Endothelial cell of umbilical vein (primary cell): ENCODE data around the gene MRPS12. TPM values are rescaled to one million over a fixed set of nuclear protein-coding genes. Genes with fewer than 3 reads are reported as not detected.

Experiments used
- BruUV-seq: library from RNA; stranded (reverse); fragments of 400-500 nt; replicated peaks from 2 replicates; lab custom pipeline; 2021; lab: Mats Ljungman, UMichigan
- CTCF ChIA-PET: fragments of 300-600, 350-600 bp; sonication (Branson Sonifier 250); formaldehyde crosslinking; loops from one replicate; lab custom pipeline; 2021; ENCODE audit warnings: antibody characterized with exemption, inconsistent platforms; lab: Charles Lee
- POLR2A ChIA-PET: fragments of 300-600, 350-600 bp; sonication (Branson Sonifier 250); formaldehyde crosslinking; loops from one replicate; lab custom pipeline; 2021; ENCODE audit warnings: antibody characterized with exemption, inconsistent platforms; lab: Charles Lee
- DNase-seq: peaks from one replicate; pipeline ENCODE4 v3.0.0-alpha.2; 2011; ENCODE audit warnings: low read depth, low spot score
- FAIRE-seq: peaks from 2 replicates; lab custom pipeline; 2011; peaks lifted over from hg19 to GRCh38; lab: Jason Lieb, UNC
- H2AFZ ChIP-seq: 2 replicates; pipeline ENCODE4 v1.6.0; 2012; ENCODE audit warnings: low read depth, low read length, control low read depth, inconsistent platforms
- H3K27ac ChIP-seq: 2 replicates; pipeline ENCODE4 v1.5.1; 2011; ENCODE audit warnings: low read depth, mild to moderate bottlenecking, control low read depth, low read length, moderate library complexity; ENCODE audit not compliant: insufficient read depth
- H3K27me3 ChIP-seq, 2 experiments: 2 replicates each; pipeline versions ENCODE4 v1.6.0 to v1.6.1; 2011; ENCODE audit warnings: low read length in 2 of 2, mixed read lengths in 1 of 2; ENCODE audit not compliant: control insufficient read depth in 2 of 2, insufficient read depth in 2 of 2
- H3K36me3 ChIP-seq, 2 experiments: 2 replicates in 1 of 2; 3 replicates in 1 of 2; pipeline ENCODE4 v1.5.1; 2011; ENCODE audit warnings: low read length in 2 of 2, mild to moderate bottlenecking in 1 of 2, moderate library complexity in 1 of 2; ENCODE audit not compliant: control insufficient read depth in 2 of 2, insufficient read depth in 2 of 2; ENCODE audit errors: extremely low read depth in 1 of 2
- H3K4me1 ChIP-seq: 3 replicates; pipeline ENCODE4 v1.5.1; 2011; ENCODE audit warnings: mild to moderate bottlenecking, low read length; ENCODE audit not compliant: control insufficient read depth, insufficient read depth; ENCODE audit errors: extremely low read depth
- H3K4me2 ChIP-seq: 2 replicates; pipeline ENCODE4 v1.6.1; 2011; ENCODE audit warnings: low read length, control low read depth, mixed read lengths; ENCODE audit not compliant: insufficient read depth
- H3K4me3 ChIP-seq, 3 experiments: fragments of 200-600 bp in 1 of 3; sonication (generic), shearing (Covaris generic) in 1 of 3; replicated peaks in 1 of 3; 2 replicates each; pipeline ENCODE4 v1.5.1; 2011 to 2016; ENCODE audit warnings: control low read depth in 3 of 3, low read length in 3 of 3, mild to moderate bottlenecking in 2 of 3, inconsistent platforms in 1 of 3, low read depth in 1 of 3, moderate library complexity in 1 of 3; ENCODE audit not compliant: insufficient read depth in 1 of 3
- H3K79me2 ChIP-seq: 2 replicates; pipeline ENCODE4 v1.6.0; 2012; ENCODE audit warnings: low read length, inconsistent platforms; ENCODE audit not compliant: control insufficient read depth, insufficient read depth
- H3K9ac ChIP-seq: replicated peaks from 2 replicates; pipeline ENCODE3; 2011; ENCODE audit warnings: low read length, control low read depth; ENCODE audit not compliant: insufficient read depth; ENCODE audit errors: extremely low read depth
- H3K9me1 ChIP-seq: replicated peaks from 3 replicates; pipeline ENCODE4 v1.6.0; 2011; ENCODE audit warnings: mild to moderate bottlenecking, low read length; ENCODE audit not compliant: control insufficient read depth, insufficient read depth; ENCODE audit errors: extremely low read depth
- H3K9me3 ChIP-seq: replicated peaks from 2 replicates; pipeline ENCODE4 v1.5.1; 2012; ENCODE audit warnings: low read length, inconsistent platforms; ENCODE audit not compliant: control insufficient read depth, insufficient read depth
- H4K20me1 ChIP-seq: replicated peaks from 2 replicates; pipeline ENCODE3; 2011; ENCODE audit warnings: mild to moderate bottlenecking, low read length; ENCODE audit not compliant: control insufficient read depth, insufficient read depth; ENCODE audit errors: extremely low read depth
- EZH2 ChIP-seq: IDR thresholded peaks from 2 replicates; pipeline ENCODE4 v1.6.1; 2012; ENCODE audit warnings: borderline replicate concordance, low read depth, mild to moderate bottlenecking, moderate library complexity, low read length, inconsistent platforms; ENCODE audit not compliant: severe bottlenecking
- FOS ChIP-seq: IDR thresholded peaks from 2 replicates; pipeline ENCODE4 v1.6.1; 2011; ENCODE audit warnings: mild to moderate bottlenecking, low read length, moderate library complexity, borderline replicate concordance; ENCODE audit not compliant: insufficient read depth
- GATA2 ChIP-seq: IDR thresholded peaks from 2 replicates; pipeline ENCODE4 v1.7.0; 2011; ENCODE audit warnings: low read depth, mild to moderate bottlenecking, moderate library complexity, mixed read lengths, low read length; ENCODE audit not compliant: insufficient read length, insufficient read depth
- JUN ChIP-seq: IDR thresholded peaks from 2 replicates; pipeline ENCODE4 v1.6.1; 2011; ENCODE audit warnings: borderline replicate concordance, low read depth; ENCODE audit not compliant: insufficient read length, insufficient read depth
- MYC ChIP-seq: IDR thresholded peaks from one replicate; pipeline ENCODE4 v1.6.1; 2011; ENCODE audit warnings: mild to moderate bottlenecking, low read depth, low read length
- POLR2A ChIP-seq: IDR thresholded peaks from 2 replicates; pipeline ENCODE4 v1.6.1; 2012; ENCODE audit warnings: low read depth, mild to moderate bottlenecking, control low read depth, low read length
- POLR2AphosphoS5 ChIP-seq: IDR thresholded peaks from 2 replicates; pipeline ENCODE4 v1.6.1; 2012; ENCODE audit warnings: low read depth, mild to moderate bottlenecking, control low read depth, low read length, moderate library complexity; ENCODE audit not compliant: insufficient read depth
- dilution Hi-C: fragments of 300-500 bp; cut with MboI; formaldehyde crosslinking; loops from one replicate; pipeline ENCODE4 v1.15.0; 2019; ENCODE audit warnings: low sequenced_read_pairs; ENCODE audit not compliant: extremely low pct_ligation_motif_present
- intact Hi-C: fragments of 100-400 bp; cut with micrococcal nuclease; formaldehyde crosslinking; loops from one replicate; pipeline ENCODE4 v1.10.0; 2022
- polyA plus RNA-seq, 4 experiments: library from polyadenylated mRNA; depleted of rRNA in 3 of 4; stranded (reverse) in 3 of 4; unstranded in 1 of 4; fragments of >200 nt; gene quantifications; 2 replicates each; pipeline versions ENCODE4 v1.2.1 to v1.2.3, GENCODE V29; 2011 to 2012; ENCODE audit warnings: missing spikeins in 1 of 4
- total RNA-seq: library from RNA; stranded (reverse); gene quantifications from 2 replicates; pipeline ENCODE4 v1.2.3, GENCODE V29; 2021
- TF ChIP-seq, protein P1 (sequence below): IDR thresholded peaks from 2 replicates; pipeline ENCODE4 v1.6.1; 2011; ENCODE audit not compliant: insufficient read depth, insufficient read length
- TF ChIP-seq, protein P2 (sequence below), 2 donors: IDR thresholded peaks; 1 replicate in 1 of 2; 2 replicates in 1 of 2; pipeline ENCODE4 v1.5.1; 2011; ENCODE audit warnings: low read length in 2 of 2, mild to moderate bottlenecking in 2 of 2, moderate library complexity in 2 of 2, control low read depth in 1 of 2, inconsistent platforms in 1 of 2, low read depth in 1 of 2; ENCODE audit not compliant: insufficient read depth in 1 of 2; ENCODE audit errors: extremely low read depth in 1 of 2

MRPS12 gene
- total and polyA plus RNA-seq, 2 donors (not counting 3 experiments of a cell fraction or from before 2014, with no cell fraction given) = 49.3 to 86.3 TPM

DNA sequence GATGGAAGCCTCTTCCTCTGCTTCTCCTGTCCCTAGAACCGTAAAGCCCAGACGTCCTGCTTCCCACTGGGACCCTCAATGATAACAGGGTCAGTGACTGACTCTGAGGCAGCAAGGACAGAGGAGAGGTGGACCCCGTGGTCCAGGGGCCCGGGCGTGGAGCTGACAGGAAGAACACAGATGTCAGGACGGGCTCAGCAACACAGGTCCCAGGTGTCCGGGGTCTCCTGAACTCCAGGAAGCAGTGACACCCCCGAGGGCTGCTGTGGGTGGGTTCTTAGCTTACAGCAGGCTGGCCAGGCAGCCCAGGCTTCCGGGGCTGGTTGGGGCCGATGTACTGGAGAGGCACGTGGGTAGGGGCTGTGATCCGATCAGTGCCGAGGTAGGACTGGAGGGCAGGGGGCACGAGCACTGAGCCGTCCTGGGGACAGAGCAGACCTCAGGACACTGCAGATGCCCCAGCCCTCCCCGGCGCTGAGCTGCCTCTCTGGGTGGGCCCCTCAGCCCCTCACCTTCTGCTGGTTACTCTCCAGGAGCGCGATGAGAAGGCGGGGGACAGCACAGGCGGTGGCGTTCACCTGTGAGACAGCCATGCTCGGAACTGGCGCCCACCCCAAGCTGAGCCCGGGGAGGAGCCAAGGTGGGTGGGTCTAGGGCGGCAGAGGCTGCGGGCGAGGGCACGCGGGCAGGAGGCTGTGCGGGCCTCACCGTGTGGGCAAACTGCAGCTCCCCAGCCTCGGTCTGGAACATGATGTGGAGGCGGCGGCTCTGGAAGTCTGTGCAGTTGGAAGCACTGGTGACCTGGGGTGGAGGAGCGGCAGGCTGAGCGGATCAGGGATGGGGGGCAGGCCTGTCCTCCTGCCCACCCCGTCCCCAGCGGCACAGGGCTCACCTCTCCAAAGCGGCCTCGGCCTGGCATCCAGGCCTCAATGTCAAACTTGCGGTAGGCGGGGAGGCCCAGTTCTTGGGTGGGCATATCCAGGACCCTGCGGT is 15.1 kb upstream of the MRPS12 start:
- no peak overlapping the region for H3K4me3 ChIP-seq
- CTCF ChIA-PET = no interaction called here

More for the DNA sequence above, 15.1 kb upstream of the MRPS12 start:
- TF ChIP-seq, protein P1, sequence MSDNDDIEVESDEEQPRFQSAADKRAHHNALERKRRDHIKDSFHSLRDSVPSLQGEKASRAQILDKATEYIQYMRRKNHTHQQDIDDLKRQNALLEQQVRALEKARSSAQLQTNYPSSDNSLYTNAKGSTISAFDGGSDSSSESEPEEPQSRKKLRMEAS = no peak
- no peak for TF ChIP-seq MYC
- TF ChIP-seq GATA2 = no peak
- TF ChIP-seq POLR2A = no peak
- no peak for TF ChIP-seq FOS
- TF ChIP-seq, protein P2, sequence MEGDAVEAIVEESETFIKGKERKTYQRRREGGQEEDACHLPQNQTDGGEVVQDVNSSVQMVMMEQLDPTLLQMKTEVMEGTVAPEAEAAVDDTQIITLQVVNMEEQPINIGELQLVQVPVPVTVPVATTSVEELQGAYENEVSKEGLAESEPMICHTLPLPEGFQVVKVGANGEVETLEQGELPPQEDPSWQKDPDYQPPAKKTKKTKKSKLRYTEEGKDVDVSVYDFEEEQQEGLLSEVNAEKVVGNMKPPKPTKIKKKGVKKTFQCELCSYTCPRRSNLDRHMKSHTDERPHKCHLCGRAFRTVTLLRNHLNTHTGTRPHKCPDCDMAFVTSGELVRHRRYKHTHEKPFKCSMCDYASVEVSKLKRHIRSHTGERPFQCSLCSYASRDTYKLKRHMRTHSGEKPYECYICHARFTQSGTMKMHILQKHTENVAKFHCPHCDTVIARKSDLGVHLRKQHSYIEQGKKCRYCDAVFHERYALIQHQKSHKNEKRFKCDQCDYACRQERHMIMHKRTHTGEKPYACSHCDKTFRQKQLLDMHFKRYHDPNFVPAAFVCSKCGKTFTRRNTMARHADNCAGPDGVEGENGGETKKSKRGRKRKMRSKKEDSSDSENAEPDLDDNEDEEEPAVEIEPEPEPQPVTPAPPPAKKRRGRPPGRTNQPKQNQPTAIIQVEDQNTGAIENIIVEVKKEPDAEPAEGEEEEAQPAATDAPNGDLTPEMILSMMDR (IDR thresholded peaks at IDR 0.05; ENCODE audit: extremely low read depth in 1 of 2, insufficient read depth in 1 of 2, low read depth in 1 of 2, low read length in 2 of 2) = no peak
- no peak for TF ChIP-seq EZH2
- no peak for TF ChIP-seq JUN
- TF ChIP-seq POLR2AphosphoS5 = no peak
- dilution Hi-C loops (no loop called here), intact Hi-C loops (no loop called here)
- no peaks in the 10 kb centered on the region for H4K20me1 ChIP-seq
- no peaks in the 10 kb centered on the region for H3K27me3 ChIP-seq
- no peak for DNase-seq
- no peak overlapping the region for H3K9ac ChIP-seq
- no peaks in the 10 kb centered on the region for H3K9me3 ChIP-seq
- no peak for FAIRE-seq
- no peaks in the 10 kb centered on the region for H3K9me1 ChIP-seq
- H3K4me1 ChIP-seq = no peaks in the 10 kb centered on the region
- POLR2A ChIA-PET = no interaction called here
- no peaks in the 10 kb centered on the region for H3K36me3 ChIP-seq
- H3K4me2 ChIP-seq = no peak overlapping the region
- H2AFZ ChIP-seq = no peak overlapping the region
- H3K79me2 ChIP-seq = no peaks in the 10 kb centered on the region
- H3K27ac ChIP-seq = no peak overlapping the region
- BruUV-seq = TSS peak; percentile 26
